Coronary artery (tissue), 2 donors: ENCODE results near the gene RNF227.

Experiments
- DNase-seq: peaks from one replicate; pipeline ENCODE4 v3.0.0-alpha.2; 2017; ENCODE audit warnings: low spot score
- H3K27ac ChIP-seq, 2 donors: fragments of 200-600 bp; sonication (generic); one replicate each; pipeline ENCODE4 v1.5.1; 2016 to 2019
- H3K4me3 ChIP-seq: fragments of 200-600 bp; sonication (generic); 2 replicates; pipeline ENCODE4 v1.5.1; 2016; ENCODE audit warnings: mild to moderate bottlenecking, moderate library complexity
- CTCF ChIP-seq: fragments of 200-600 bp; sonication (generic); IDR thresholded peaks from one replicate; pipeline ENCODE4 v1.5.1; 2019; ENCODE audit warnings: antibody characterized with exemption

RNF227 gene

GRCh38 chr17:7916385-7916682, 245 bp upstream of the RNF227 start:
- DNase-seq, result no peak
- TF ChIP-seq CTCF, result no peak
- H3K4me3 ChIP-seq, result peak overlapping the region; percentile 79
- peak overlapping the region; percentile 85 to 98 for H3K27ac ChIP-seq

GRCh38 chr17:7915179-7915610, 894 bp downstream of the RNF227 start:
- TF ChIP-seq CTCF, result no peak
- peak overlapping the region; percentile 85 to 98 for H3K27ac ChIP-seq
- peak; percentile 86 for DNase-seq
- H3K4me3 ChIP-seq, result peak overlapping the region; percentile 79

GRCh38 chr17:7912927-7913524, 3.1 kb downstream of the RNF227 start:
- peak; percentile 13 for TF ChIP-seq CTCF
- DNase-seq, result no peak
- no peak overlapping the region for H3K27ac ChIP-seq

GRCh38 chr17:7911116-7911515, 5.0 kb downstream of the RNF227 start:
- no peak for TF ChIP-seq CTCF
- Histone ChIP-seq H3K4me3 (no peak overlapping the region), H3K27ac (no peak overlapping the region)
- DNase-seq, result no peak

More at GRCh38 chr17:7912927-7913524, 3.1 kb downstream of the RNF227 start:
- H3K4me3 ChIP-seq, result no peak overlapping the region

GRCh38 chr17:7910711-7911110, 5.4 kb downstream of the RNF227 start:
- DNase-seq, result no peak
- Histone ChIP-seq H3K27ac (no peak overlapping the region), H3K4me3 (no peak overlapping the region)
- TF ChIP-seq CTCF, result no peak

GRCh38 chr17:7910281-7910680, 5.8 kb downstream of the RNF227 start:
- Histone ChIP-seq H3K27ac (no peak overlapping the region), H3K4me3 (no peak overlapping the region)
- DNase-seq, result no peak
- TF ChIP-seq CTCF, result no peak

GRCh38 chr17:7909089-7909488, 7.0 kb downstream of the RNF227 start:
- TF ChIP-seq CTCF, result no peak
- DNase-seq, result no peak

More at GRCh38 chr17:7909089-7909488, 7.0 kb downstream of the RNF227 start:
- Histone ChIP-seq H3K4me3 (no peak overlapping the region), H3K27ac (no peak overlapping the region)
